HG03571 (cell line): Measurements from ENCODE around the gene ANKRD36B.
"Not testable (repeated sequence)": the region's sequence is repeated elsewhere in the genome, so short reads cannot be mapped to it uniquely, and the experiment has no call there.

ENCODE experiments used
- ATAC-seq: cut with Tn5 transposase; IDR thresholded peaks from one replicate; pipeline ENCODE4 v1.9.1; 2021; ENCODE audit not compliant: unreplicated experiment

ANKRD36B gene

DNA sequence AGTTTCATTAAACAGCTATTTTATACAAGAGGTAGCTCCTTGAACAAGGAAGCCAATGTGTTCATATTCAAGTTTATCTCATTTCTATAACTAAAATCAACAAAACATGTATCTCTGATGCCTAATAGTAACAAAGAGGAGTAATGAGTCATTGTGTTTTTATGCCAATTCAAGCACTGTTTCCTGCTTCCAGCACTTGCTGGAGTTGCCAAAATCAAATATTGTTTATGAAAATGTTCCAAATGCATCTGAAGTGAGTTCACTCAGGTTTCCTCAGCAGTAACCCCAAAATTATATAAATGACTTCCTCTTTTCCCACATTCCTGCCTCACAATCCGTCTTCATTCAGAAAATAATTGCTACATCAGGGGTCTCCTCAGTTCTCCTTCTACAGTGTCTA is 39.2 kb downstream of the ANKRD36B start:
- not testable (repeated sequence) for ATAC-seq

DNA sequence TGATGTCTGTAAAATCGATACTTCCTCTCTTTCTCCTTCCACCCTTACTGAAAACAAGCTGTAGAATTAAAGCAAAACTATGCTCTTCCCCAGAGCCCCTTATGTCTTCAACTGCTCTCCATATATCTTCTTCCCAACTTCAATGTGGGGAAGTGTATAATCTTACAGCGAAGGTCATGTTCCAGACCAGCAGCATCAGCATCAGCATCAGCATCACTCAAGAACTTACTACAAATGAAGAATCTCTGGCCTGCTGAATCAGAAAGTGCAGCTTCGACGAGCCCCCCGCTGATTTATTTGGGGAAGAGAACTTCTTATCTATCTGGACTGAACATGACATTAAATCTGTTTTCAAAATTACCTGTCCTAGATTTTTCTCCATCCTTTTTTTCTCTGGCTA is 40.6 kb downstream of the ANKRD36B start:
- ATAC-seq: not testable (repeated sequence)

GRCh38 chr2:97548536-97548935 is 41.1 kb downstream of the ANKRD36B start:
- ATAC-seq: not testable (repeated sequence)

DNA sequence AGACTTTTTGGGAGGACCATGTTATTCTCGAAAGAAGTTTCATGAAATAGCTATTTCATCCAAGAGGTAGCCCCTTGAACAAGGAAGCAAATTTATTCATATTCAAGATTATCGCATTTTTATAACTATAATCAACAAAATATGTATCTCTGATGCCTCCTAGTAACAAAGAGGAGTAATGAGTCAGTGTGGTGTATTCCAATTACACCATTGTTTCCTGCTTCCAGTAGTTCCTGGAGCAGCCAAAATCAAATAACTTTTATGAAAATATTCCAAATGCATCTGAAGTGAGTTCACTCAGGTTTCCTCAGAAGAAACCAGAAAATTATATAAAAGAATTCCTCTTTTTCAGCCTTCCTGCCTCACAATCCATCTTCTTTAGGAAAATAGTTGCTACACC is 43.0 kb downstream of the ANKRD36B start:
- no peak for ATAC-seq

DNA sequence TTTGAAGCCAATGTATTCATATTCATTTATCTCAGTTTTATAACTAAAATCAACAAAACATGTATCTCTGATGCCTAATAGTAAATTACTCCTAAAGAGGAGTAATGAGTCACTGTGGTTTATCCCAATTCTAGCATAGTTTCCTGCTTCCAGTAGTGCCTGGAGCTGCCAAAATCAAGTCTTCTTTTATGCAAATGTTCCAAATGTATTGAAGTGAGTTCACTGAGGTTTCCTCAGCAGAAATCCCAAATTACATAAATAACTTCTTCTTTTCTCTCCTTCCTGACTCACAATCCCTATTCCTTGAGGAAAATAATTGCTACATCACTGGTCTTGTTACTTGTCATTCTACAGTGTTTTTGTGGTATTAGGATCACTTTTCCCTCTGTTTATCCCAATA is 44.8 kb downstream of the ANKRD36B start:
- not testable (repeated sequence) for ATAC-seq

DNA sequence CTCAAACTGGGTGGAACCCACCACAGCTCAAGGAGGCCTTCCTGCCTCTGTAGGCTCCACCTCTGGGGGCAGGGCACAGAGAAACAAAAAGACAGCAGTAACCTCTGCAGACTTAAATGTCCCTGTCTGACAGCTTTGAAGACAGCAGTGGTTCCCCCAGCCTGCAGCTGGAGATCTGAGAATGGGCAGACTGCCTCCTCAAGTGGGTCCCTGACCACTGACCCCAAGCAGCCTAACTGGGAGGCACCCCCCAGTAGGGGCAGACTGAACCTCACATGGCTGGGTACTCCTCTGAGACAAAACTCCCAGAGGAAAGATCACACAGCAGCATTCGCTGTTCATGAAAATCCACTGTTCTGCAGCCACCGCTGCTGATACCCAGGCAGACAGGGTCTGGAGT is 63.8 kb downstream of the ANKRD36B start:
- ATAC-seq: not testable (repeated sequence)

- not testable (repeated sequence) for ATAC-seq
These were observed 65.9 kb downstream of the ANKRD36B start for GRCh38 chr2:97523816-97524215.

DNA sequence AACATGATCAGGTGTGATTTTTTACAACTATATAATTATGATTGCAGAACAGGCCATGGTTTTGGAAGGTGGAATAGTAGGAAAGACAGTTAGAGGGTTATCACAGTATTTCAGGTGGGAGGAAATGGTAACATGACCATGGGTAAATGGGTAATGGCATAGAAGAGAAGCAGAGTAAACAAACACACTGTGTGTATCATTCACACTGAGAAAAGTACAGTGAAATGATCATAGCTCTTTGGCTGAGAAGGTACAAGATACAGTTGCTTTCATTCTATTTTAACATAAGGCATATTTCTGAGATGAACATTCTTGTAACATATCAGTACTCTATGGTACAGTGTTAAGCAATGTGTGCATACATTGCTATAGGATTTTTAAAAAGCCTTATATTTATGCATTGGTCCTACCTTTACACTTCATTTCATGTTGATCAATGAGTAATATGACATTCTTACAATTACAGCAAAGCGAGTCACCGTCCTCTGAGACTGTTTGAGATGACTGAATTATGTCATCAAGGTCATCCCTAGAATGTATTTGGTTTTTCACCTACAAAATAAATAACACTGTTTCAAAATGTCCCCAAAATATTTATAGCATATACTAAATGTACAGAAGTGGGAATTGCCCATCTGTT is 66.6 kb downstream of the ANKRD36B start:
- not testable (repeated sequence) for ATAC-seq

DNA sequence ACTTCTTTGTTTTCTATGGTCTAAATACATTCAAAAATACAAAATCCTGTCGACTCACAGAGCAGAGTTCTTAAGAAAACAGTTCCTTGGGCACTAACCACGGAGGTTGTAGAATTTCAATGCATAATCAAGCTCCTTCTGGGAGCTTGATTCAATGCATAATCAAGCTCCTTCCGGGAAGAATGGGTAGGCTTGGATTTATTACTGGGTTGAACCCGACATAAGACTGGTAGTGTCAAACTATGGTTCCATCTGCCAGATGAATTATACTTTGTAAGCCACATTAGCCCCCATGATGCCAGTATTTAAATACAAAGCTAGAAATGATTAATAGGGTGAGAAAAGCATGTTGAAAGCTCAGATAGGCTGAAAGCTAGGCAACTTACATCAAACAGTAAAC is 94.0 kb downstream of the ANKRD36B start:
- not testable (repeated sequence) for ATAC-seq

DNA sequence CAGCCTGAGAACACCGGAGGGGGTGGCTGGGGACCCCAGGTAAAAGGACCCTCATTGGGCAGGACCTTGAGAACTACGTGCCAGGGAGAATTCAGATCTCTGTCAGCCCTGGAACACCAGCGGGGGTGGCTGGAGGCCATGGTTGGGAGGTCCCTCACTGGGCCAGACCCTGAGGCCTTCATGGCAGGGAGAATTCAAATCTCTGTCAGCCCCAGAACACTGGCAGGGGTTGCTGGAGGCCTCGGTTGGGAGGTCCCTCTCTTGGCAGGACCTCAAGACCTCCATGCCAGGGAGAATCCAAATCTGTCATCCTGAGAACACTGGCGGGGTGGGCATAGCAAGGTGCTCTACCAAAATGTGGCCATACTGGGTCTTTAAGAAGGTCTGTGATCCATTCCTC is 99.5 kb downstream of the ANKRD36B start:
- not testable (repeated sequence) for ATAC-seq
